GM18517 (cell line): ENCODE results near the gene OR11H12.
"Not testable (repeated sequence)": the region's sequence is repeated elsewhere in the genome, so short reads cannot be mapped to it uniquely, and the experiment has no call there.

Experiments used
- ATAC-seq: cut with Tn5 transposase; IDR thresholded peaks from one replicate; pipeline ENCODE4 v1.9.1; 2021; ENCODE audit warnings: mild to moderate bottlenecking, moderate library complexity; ENCODE audit not compliant: unreplicated experiment

Gene OR11H12

DNA sequence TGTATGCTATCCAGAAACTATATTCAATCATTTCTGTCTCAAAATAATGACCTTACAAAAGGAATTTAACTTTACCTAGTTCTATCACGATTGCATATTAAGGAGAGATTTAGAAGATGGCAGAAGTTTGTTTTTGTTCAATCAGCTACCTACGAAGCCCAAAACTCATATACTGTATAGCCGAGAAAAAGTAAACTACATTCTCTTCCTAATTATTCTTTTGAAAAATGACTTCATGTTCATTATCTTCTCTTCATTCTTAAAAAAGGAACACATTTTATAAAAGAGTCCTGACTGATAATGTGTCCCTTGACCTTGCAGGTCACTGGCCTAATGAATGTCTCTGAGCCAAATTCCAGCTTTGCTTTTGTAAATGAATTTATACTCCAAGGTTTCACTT, at the start of gene OR11H12:
Gene OR11H12 (plus strand): TSS at position 301 of the 400 bp plus-strand sequence. CDS start 0 bp downstream, at position 301.
- not testable (repeated sequence) for ATAC-seq

- ATAC-seq: not testable (repeated sequence)
Observed at GRCh38 chr14:18582908-18583307, 18.0 kb upstream of the OR11H12 start.

DNA sequence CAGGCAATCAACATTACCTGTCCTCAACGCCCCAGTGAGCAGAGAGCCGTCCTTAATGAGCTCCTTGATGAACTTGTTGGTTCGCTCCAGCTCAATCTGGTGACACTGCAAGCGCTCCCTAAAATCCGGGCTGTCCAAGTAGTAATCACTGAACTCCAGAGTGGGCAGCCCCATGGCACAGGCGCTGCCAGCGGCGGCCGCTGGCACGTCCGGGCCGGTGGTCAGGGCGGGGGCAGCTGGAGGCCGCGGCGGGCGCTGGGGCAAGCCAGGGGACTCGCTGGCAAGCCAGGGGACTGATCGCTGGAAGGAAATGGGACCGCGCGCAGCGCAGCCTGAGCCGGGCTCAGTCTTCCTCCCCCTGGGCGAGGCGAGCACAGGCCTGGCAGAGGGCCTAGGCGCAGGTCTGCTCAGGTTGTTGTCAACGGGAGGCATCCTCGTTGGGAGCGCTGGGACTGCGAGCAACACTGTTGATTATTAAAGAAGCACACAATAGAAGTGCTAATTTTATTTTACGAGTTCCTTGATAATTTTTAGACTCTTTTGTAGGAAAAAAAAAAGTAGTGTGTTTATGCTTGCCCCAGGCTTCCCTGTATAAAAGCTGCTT, 25.8 kb downstream of the OR11H12 start:
- ATAC-seq: not testable (repeated sequence)

DNA sequence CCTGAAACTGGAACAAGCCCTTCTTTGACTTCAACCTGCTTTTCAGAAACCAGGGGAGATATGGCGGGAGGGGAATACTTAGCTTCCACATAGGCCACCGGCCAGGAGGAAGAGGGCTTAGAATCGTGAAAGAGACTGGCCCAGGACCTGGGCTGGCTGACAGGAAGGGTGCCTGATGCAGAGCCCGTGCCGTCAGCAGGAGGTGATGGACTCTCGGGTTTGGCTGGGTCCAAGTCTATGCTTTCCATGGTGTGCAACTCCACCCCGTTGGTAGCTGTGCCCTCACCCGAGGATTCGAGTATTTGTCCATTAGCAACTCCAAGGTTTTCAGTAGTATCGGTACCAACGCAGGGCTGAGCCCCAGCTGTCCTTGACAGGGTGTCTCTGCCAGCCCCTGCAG, 35.1 kb downstream of the OR11H12 start:
- ATAC-seq: not testable (repeated sequence)

GRCh38 chr14:18638032-18638431, 37.1 kb downstream of the OR11H12 start:
- not testable (repeated sequence) for ATAC-seq

- ATAC-seq: not testable (repeated sequence)
Observed at GRCh38 chr14:18638785-18639184, 37.9 kb downstream of the OR11H12 start.

DNA sequence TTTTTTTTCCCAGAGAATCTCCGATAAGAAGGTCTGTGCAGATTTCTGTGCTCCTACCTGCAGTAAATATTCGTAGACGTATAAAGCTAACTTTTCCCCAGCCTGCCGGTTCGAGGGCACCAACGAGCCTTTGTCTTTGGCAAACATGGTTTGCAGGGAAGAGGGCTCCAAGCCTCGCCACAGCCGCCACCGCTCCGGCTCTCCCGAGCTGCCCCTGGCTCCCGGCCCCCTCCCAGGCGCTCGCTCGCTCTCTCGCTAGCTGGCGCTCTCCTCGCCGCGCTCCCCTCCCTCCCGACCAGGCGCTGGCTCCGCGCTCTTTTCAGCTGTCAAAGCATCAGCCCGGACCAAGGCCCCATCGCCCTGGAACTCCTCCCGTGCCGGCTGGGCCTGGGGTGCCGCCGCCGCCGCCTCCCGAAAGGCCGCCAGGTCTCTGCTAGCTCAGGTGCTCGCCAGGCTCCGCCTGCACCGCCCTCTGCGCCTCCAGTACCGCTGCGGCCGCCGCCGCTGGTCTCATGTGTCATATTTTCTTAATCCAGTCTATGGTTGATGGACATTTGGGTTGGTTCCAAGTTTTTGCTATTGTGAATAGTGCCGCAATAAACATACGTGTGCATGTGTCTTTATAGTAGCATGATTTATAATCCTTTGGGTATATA, 45.3 kb downstream of the OR11H12 start:
- not testable (repeated sequence) for ATAC-seq
